GM10266 (cell line): Measurements from ENCODE around the gene MATN3.

Experiments
- DNase-seq: peaks from one replicate; pipeline ENCODE4 v3.0.0; 2012; ENCODE audit errors: extremely low spot score
- CTCF ChIP-seq: IDR thresholded peaks from 2 replicates; pipeline ENCODE4 v1.5.1; 2012; ENCODE audit warnings: mild to moderate bottlenecking, low read depth; ENCODE audit not compliant: control insufficient read depth, insufficient read depth; ENCODE audit errors: missing control alignments

MATN3 gene

GRCh38 chr2:20001361-20001863 lies 11.1 kb downstream of the MATN3 start:
- no peak for TF ChIP-seq CTCF
- DNase-seq = no peak

- DNase-seq = no peak
- no peak for TF ChIP-seq CTCF
Observed at GRCh38 chr2:19993731-19994130, 18.7 kb downstream of the MATN3 start.

- no peak for TF ChIP-seq CTCF
- DNase-seq = no peak
Observed at GRCh38 chr2:19991895-19992294, 20.6 kb downstream of the MATN3 start.

- no peak for TF ChIP-seq CTCF
- DNase-seq = no peak
Observed at GRCh38 chr2:19990416-19990728, 22.1 kb downstream of the MATN3 start.

- DNase-seq = peak; percentile 93
Observed at GRCh38 chr2:19989667-19990415, 22.6 kb downstream of the MATN3 start, which contains the start of gene WDR35. Gene WDR35 (minus strand): TSS chr2:19990105. CDS start chr2:19990015, 90 bp downstream.

GRCh38 chr2:19989342-19989666 lies 23.2 kb downstream of the MATN3 start:
- no peak for DNase-seq
- no peak for TF ChIP-seq CTCF

More at GRCh38 chr2:19989667-19990415, 22.6 kb downstream of the MATN3 start, which contains the start of gene WDR35:
- no peak for TF ChIP-seq CTCF

GRCh38 chr2:19988600-19988999 lies 23.9 kb downstream of the MATN3 start:
- DNase-seq = no peak
- no peak for TF ChIP-seq CTCF
